Subcutaneous adipose tissue (tissue), 4 donors: ENCODE data around the gene TP53RK. TPM values are rescaled to one million over a fixed set of nuclear protein-coding genes. Genes with fewer than 3 reads are reported as not detected.

Experiments
- CTCF ChIP-seq: fragments of 450-650 bp; IDR thresholded peaks from one replicate; pipeline ENCODE4 v1.5.1; 2016; ENCODE audit warnings: low read depth, mild to moderate bottlenecking, control low read depth, antibody characterized with exemption, moderate library complexity
- total RNA-seq, 4 donors: library from RNA; depleted of rRNA; stranded (reverse); fragments of >200 nt; gene quantifications; one replicate each; pipeline ENCODE4 v1.1.0, GENCODE V29; 2016

Gene TP53RK
- total RNA-seq, 4 donors from 2014 or later = 9.5 to 20.1 (median 13.2) TPM

GRCh38 chr20:46721476-46721875 lies 32.2 kb upstream of the TP53RK start:
- no peak for TF ChIP-seq CTCF

DNA sequence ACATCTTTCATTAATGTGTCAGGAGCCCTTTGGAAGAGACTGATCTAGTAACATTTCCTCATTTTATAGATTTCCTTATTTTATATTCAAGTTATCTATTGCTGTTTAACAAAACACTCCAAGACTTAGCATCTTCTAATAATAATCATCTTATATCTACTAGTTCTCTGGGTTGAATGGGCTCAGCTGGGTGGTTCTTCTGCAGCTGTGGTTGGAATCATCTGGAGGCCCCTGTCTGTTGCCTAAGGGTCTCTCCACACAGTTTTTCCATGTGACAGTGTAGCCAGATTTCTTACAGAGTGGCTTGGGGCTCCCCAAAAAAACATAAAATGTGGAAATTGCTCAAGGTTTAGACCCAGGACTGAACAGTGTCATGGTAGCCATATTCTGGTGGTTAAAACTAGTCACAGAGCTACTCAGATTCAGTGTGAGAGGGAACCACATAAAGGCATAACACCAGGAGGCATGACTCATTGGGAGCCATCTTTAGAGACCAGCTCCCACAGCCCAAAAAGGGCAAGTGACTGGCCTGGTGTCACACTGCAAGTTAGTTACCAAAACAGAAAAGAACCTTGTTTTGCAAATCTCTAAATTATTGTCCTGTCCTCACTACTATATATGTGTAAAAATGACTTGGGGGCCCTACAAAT lies 31.7 kb upstream of the TP53RK start:
- TF ChIP-seq CTCF = no peak

- no peak for TF ChIP-seq CTCF
Observed at GRCh38 chr20:46720019-46720418, 30.8 kb upstream of the TP53RK start.

DNA sequence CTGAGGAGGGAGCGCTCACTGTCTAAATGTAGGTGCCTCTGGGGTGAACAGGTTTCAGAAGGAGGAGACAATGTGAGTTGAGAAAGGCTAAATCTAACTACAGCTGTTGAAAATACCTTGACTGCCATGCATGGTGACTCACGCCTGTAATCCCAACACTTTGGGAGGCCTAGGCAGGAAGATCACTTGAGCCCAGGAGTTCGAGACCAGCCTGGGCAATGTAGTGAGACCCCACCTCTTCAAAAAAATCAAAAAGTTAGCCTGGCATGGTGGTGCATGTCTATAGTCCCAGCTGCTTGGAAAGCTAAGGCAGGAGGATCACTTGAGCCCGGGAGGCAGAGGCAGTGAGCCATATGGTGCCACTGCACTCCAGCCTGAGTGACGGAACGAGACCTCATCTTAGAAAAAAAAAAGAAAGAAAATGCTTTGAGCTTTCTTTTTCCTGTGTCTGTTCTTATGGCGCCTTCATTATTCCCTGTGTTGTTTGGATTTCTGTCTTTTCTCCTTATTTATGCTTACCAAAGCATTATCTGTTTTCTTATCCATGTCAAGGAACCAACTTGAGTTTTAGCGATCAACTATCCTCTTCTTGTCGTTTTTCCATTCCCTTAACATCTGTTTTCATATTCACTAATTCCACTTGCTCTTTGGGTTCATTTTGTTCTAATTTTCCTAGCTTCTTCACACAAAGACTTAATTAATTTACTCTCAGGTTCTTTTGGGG lies 28.7 kb upstream of the TP53RK start:
- TF ChIP-seq CTCF = no peak

GRCh38 chr20:46715292-46715756 lies 26.1 kb upstream of the TP53RK start:
- TF ChIP-seq CTCF = no peak

DNA sequence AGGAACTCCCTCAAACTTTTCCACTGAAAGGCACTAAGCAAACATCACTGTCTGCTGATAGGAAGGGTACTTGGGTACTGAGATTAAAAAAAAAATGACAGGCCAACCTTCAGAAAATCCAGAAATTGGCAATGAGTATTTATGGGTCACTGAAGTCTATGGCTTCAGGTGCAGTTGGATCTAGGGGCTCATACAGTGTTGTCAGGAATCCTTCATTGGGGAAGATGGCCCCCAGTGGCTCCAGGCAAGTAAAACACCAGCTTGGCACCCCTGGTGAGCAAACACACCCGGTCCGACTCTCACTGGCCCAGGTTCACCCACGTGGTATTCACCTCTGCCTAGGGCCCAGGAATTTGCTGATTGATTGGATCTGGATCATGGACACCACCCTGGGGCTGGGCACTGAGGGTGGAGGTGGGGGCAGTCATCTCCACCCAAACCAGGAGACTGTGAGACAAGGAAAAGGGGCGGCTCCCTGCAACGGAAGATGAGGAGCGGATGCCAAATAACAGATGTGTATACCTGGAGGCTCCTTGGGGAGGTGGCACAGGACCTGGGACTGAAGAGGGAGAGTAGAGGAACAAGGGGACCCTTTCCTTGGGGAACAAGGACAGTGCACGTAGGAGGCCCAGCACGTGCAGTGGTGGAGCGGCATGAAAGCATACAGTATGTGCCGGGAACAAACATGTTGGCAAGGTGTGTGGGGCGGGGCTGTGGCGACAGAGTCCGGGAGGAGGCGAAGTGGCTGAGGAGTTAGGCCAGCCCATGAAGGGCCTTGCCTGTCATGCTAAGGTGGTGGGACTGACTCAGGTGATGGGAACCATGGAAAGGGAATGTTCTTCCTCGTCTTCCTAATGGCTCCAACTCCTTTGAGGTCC lies 25.0 kb upstream of the TP53RK start:
- no peak for TF ChIP-seq CTCF
